Effector memory CD4-positive, alpha-beta T cell (primary cell): ENCODE measurements around the gene TTC8.

ENCODE experiments used
- DNase-seq, 3 donors: peaks; one replicate each; pipeline ENCODE4 v3.0.0-alpha.2; 2020
- H3K27ac ChIP-seq: 2 replicates; pipeline ENCODE4 v1.7.0; 2013; ENCODE audit warnings: mild to moderate bottlenecking, low read length, moderate library complexity; ENCODE audit not compliant: insufficient read depth, poor library complexity, severe bottlenecking
- H3K27me3 ChIP-seq: replicated peaks from 2 replicates; pipeline ENCODE4 v1.7.0; 2013; ENCODE audit warnings: mild to moderate bottlenecking, low read length; ENCODE audit not compliant: insufficient read depth, control insufficient read depth, poor library complexity, severe bottlenecking
- H3K36me3 ChIP-seq: 2 replicates; pipeline ENCODE4 v1.7.0; 2013; ENCODE audit warnings: mild to moderate bottlenecking, low read length, moderate library complexity; ENCODE audit not compliant: control insufficient read depth, insufficient read depth
- H3K4me1 ChIP-seq: 2 replicates; pipeline ENCODE4 v1.7.0; 2013; ENCODE audit warnings: low read length, mild to moderate bottlenecking; ENCODE audit not compliant: control insufficient read depth, insufficient read depth, poor library complexity, severe bottlenecking
- H3K4me3 ChIP-seq: 2 replicates; pipeline ENCODE4 v1.7.0; 2013; ENCODE audit warnings: low read length, low read depth, mild to moderate bottlenecking; ENCODE audit not compliant: insufficient read depth, poor library complexity, severe bottlenecking
- H3K9me3 ChIP-seq: 2 replicates; pipeline ENCODE4 v1.7.0; 2013; ENCODE audit warnings: mild to moderate bottlenecking, low read length, moderate library complexity; ENCODE audit not compliant: control insufficient read depth

The TTC8 gene

GRCh38 chr14:88877192-88877591, 52.7 kb downstream of the TTC8 start:
- Histone ChIP-seq H3K9me3 (no peaks in the 10 kb centered on the region), H3K4me3 (no peak overlapping the region), H3K27me3 (no peaks in the 10 kb centered on the region), H3K36me3 (no peaks in the 10 kb centered on the region), H3K27ac (no peak overlapping the region), H3K4me1 (no peaks in the 10 kb centered on the region)
- no peak for DNase-seq

- Histone ChIP-seq H3K36me3 (no peaks in the 10 kb centered on the region), H3K4me3 (no peak overlapping the region), H3K9me3 (no peaks in the 10 kb centered on the region), H3K27ac (no peak overlapping the region), H3K4me1 (no peaks in the 10 kb centered on the region), H3K27me3 (no peaks in the 10 kb centered on the region)
- no peak for DNase-seq
These were observed 54.6 kb downstream of the TTC8 start for GRCh38 chr14:88879022-88879421.

- Histone ChIP-seq H3K27me3 (no peaks in the 10 kb centered on the region), H3K9me3 (no peaks in the 10 kb centered on the region), H3K36me3 (no peaks in the 10 kb centered on the region), H3K27ac (no peak overlapping the region), H3K4me3 (no peak overlapping the region), H3K4me1 (no peaks in the 10 kb centered on the region)
- no peak for DNase-seq
These were observed 57.8 kb downstream of the TTC8 start for GRCh38 chr14:88882236-88882635.

GRCh38 chr14:88895116-88895515, 70.7 kb downstream of the TTC8 start:
- Histone ChIP-seq H3K4me1 (no peaks in the 10 kb centered on the region), H3K9me3 (no peaks in the 10 kb centered on the region), H3K27me3 (no peaks in the 10 kb centered on the region), H3K36me3 (no peaks in the 10 kb centered on the region), H3K4me3 (no peak overlapping the region), H3K27ac (no peak overlapping the region)
- no peak for DNase-seq

GRCh38 chr14:88901189-88901588, 76.7 kb downstream of the TTC8 start:
- no peak overlapping the region for H3K4me3 ChIP-seq
- H3K27me3 ChIP-seq: no peaks in the 10 kb centered on the region

GRCh38 chr14:88901991-88902390, 77.5 kb downstream of the TTC8 start:
- no peak overlapping the region for H3K27ac ChIP-seq
- H3K36me3 ChIP-seq: no peaks in the 10 kb centered on the region
- no peaks in the 10 kb centered on the region for H3K4me1 ChIP-seq
- no peak overlapping the region for H3K4me3 ChIP-seq
- no peak for DNase-seq
- no peaks in the 10 kb centered on the region for H3K9me3 ChIP-seq
- H3K27me3 ChIP-seq: no peaks in the 10 kb centered on the region

More at GRCh38 chr14:88901189-88901588, 76.7 kb downstream of the TTC8 start:
- H3K27ac ChIP-seq: no peak overlapping the region
- no peaks in the 10 kb centered on the region for H3K4me1 ChIP-seq
- H3K9me3 ChIP-seq: no peaks in the 10 kb centered on the region
- no peaks in the 10 kb centered on the region for H3K36me3 ChIP-seq
- DNase-seq: no peak

- no peak overlapping the region for H3K27ac ChIP-seq
- DNase-seq: no peak
- no peaks in the 10 kb centered on the region for H3K9me3 ChIP-seq
- H3K27me3 ChIP-seq: no peaks in the 10 kb centered on the region
- no peaks in the 10 kb centered on the region for H3K36me3 ChIP-seq
- H3K4me1 ChIP-seq: no peaks in the 10 kb centered on the region
- no peak overlapping the region for H3K4me3 ChIP-seq
These were observed 78.4 kb downstream of the TTC8 start for GRCh38 chr14:88902850-88903249.

- Histone ChIP-seq H3K27me3 (no peaks in the 10 kb centered on the region), H3K4me3 (no peak overlapping the region), H3K4me1 (no peaks in the 10 kb centered on the region), H3K36me3 (no peaks in the 10 kb centered on the region), H3K9me3 (no peaks in the 10 kb centered on the region), H3K27ac (no peak overlapping the region)
- DNase-seq: no peak
These were observed 79.8 kb downstream of the TTC8 start for GRCh38 chr14:88904206-88904647.

GRCh38 chr14:88904864-88905263, 80.4 kb downstream of the TTC8 start:
- no peaks in the 10 kb centered on the region for H3K4me1 ChIP-seq
- H3K27me3 ChIP-seq: no peaks in the 10 kb centered on the region
- no peak for DNase-seq
- no peak overlapping the region for H3K27ac ChIP-seq
- no peaks in the 10 kb centered on the region for H3K36me3 ChIP-seq
- no peaks in the 10 kb centered on the region for H3K9me3 ChIP-seq
- no peak overlapping the region for H3K4me3 ChIP-seq

- Histone ChIP-seq H3K27ac (no peak overlapping the region), H3K36me3 (no peaks in the 10 kb centered on the region), H3K27me3 (no peaks in the 10 kb centered on the region), H3K4me1 (no peaks in the 10 kb centered on the region), H3K4me3 (no peak overlapping the region), H3K9me3 (no peaks in the 10 kb centered on the region)
- no peak for DNase-seq
These were observed 83.8 kb downstream of the TTC8 start for GRCh38 chr14:88908216-88908615.

GRCh38 chr14:88910386-88910785, 85.9 kb downstream of the TTC8 start:
- Histone ChIP-seq H3K4me3 (no peak overlapping the region), H3K4me1 (no peaks in the 10 kb centered on the region), H3K36me3 (no peaks in the 10 kb centered on the region), H3K9me3 (no peaks in the 10 kb centered on the region), H3K27me3 (no peaks in the 10 kb centered on the region), H3K27ac (no peak overlapping the region)
- DNase-seq: no peak
